H9 (cell line): ENCODE results near the gene NR3C2. TPM values are rescaled to one million over a fixed set of nuclear protein-coding genes. Genes with fewer than 3 reads are reported as not detected.
A peak's percentile ranks its signal among the peaks of the same experiment; 100 is the strongest.

Experiments
- DNase-seq: peaks from one replicate; pipeline ENCODE4 v3.0.0-alpha.2; 2017
- H2AFZ ChIP-seq: one replicate; pipeline ENCODE4 v1.6.1; 2013; ENCODE audit warnings: mild to moderate bottlenecking, low read length, control low read depth, moderate library complexity
- H2AK5ac ChIP-seq: 2 replicates; pipeline ENCODE4 v1.6.1; 2013; ENCODE audit warnings: low read length, control low read depth, mixed read lengths; ENCODE audit not compliant: insufficient read length
- H2BK120ac ChIP-seq: one replicate; pipeline ENCODE4 v1.6.1; 2013; ENCODE audit warnings: low read depth, mild to moderate bottlenecking, low read length, control low read depth, inconsistent platforms; ENCODE audit not compliant: poor library complexity, severe bottlenecking
- H2BK12ac ChIP-seq: 2 replicates; pipeline ENCODE4 v1.6.1; 2013; ENCODE audit warnings: low read length, control low read depth, mixed read lengths, low read depth; ENCODE audit not compliant: insufficient read length
- H2BK15ac ChIP-seq: 2 replicates; pipeline ENCODE4 v1.6.1; 2013; ENCODE audit warnings: low read depth, low read length, control low read depth
- H2BK20ac ChIP-seq: one replicate; pipeline ENCODE4 v1.6.1; 2013; ENCODE audit warnings: low read depth, mild to moderate bottlenecking, low read length, control low read depth, inconsistent platforms; ENCODE audit not compliant: poor library complexity, severe bottlenecking
- H2BK5ac ChIP-seq: 2 replicates; pipeline ENCODE4 v1.6.1; 2013; ENCODE audit warnings: low read length, control low read depth, mixed read lengths; ENCODE audit not compliant: insufficient read length
- H3K14ac ChIP-seq: 2 replicates; pipeline ENCODE4 v1.6.1; 2013; ENCODE audit warnings: low read length, control low read depth; ENCODE audit not compliant: insufficient read depth
- H3K18ac ChIP-seq: 2 replicates; pipeline ENCODE4 v1.6.1; 2013; ENCODE audit warnings: low read depth, mild to moderate bottlenecking, mixed read lengths, low read length, control low read depth; ENCODE audit not compliant: insufficient read length
- H3K23ac ChIP-seq: 2 replicates; pipeline ENCODE4 v1.6.1; 2013; ENCODE audit warnings: low read length, control low read depth, mixed read lengths, low read depth; ENCODE audit not compliant: insufficient read length
- H3K23me2 ChIP-seq: 2 replicates; pipeline ENCODE4 v1.6.1; 2013; ENCODE audit warnings: low read depth, mild to moderate bottlenecking, mixed read lengths, low read length, control low read depth; ENCODE audit not compliant: insufficient read length, poor library complexity, severe bottlenecking
- H3K27ac ChIP-seq: 2 replicates; pipeline ENCODE4 v1.5.1; 2013; ENCODE audit warnings: low read length, control low read depth, mixed read lengths, low read depth; ENCODE audit not compliant: insufficient read length
- H3K27me3 ChIP-seq: 2 replicates; pipeline ENCODE4 v1.6.1; 2013; ENCODE audit warnings: low read length, control low read depth, inconsistent platforms; ENCODE audit not compliant: insufficient read depth
- H3K4ac ChIP-seq: 2 replicates; pipeline ENCODE4 v1.6.1; 2013; ENCODE audit warnings: low read depth, mild to moderate bottlenecking, control low read depth, inconsistent platforms, low read length, moderate library complexity
- H3K4me1 ChIP-seq: 2 replicates; pipeline ENCODE4 v1.6.1; 2013; ENCODE audit warnings: low read length, control low read depth, inconsistent platforms; ENCODE audit not compliant: insufficient read depth
- H3K4me2 ChIP-seq: 2 replicates; pipeline ENCODE4 v1.6.1; 2013; ENCODE audit warnings: low read length, control low read depth, mixed read lengths; ENCODE audit not compliant: insufficient read length, insufficient read depth
- H3K56ac ChIP-seq: 2 replicates; pipeline ENCODE4 v1.6.1; 2013; ENCODE audit warnings: low read depth, mild to moderate bottlenecking, mixed read lengths, low read length, control low read depth; ENCODE audit not compliant: insufficient read length
- H3K79me1 ChIP-seq: 2 replicates; pipeline ENCODE4 v1.6.1; 2013; ENCODE audit warnings: low read depth, mild to moderate bottlenecking, moderate library complexity, low read length, control low read depth, inconsistent platforms; ENCODE audit not compliant: insufficient read depth, poor library complexity, severe bottlenecking
- H3K79me2 ChIP-seq: 2 replicates; pipeline ENCODE4 v1.6.1; 2013; ENCODE audit warnings: low read length, control low read depth, inconsistent platforms; ENCODE audit not compliant: insufficient read depth
- H3K9ac ChIP-seq: 2 replicates; pipeline ENCODE4 v1.6.1; 2013; ENCODE audit warnings: low read length, control low read depth, mixed read lengths; ENCODE audit not compliant: insufficient read length; ENCODE audit errors: extremely low read depth
- H3K9me3 ChIP-seq: one replicate; pipeline ENCODE4 v1.6.1; 2013; ENCODE audit warnings: low read depth, low read length, inconsistent platforms; ENCODE audit not compliant: control insufficient read depth
- H3T11ph ChIP-seq: one replicate; pipeline ENCODE4 v1.6.1; 2013; ENCODE audit warnings: mild to moderate bottlenecking, low read length, control low read depth, inconsistent platforms
- H4K20me1 ChIP-seq: one replicate; pipeline ENCODE4 v1.6.1; 2013; ENCODE audit not compliant: control insufficient read depth, insufficient read length, insufficient read depth
- H4K5ac ChIP-seq: 2 replicates; pipeline ENCODE4 v1.6.1; 2013; ENCODE audit warnings: low read depth, mild to moderate bottlenecking, mixed read lengths, low read length, control low read depth; ENCODE audit not compliant: insufficient read length
- H4K8ac ChIP-seq: replicated peaks from 2 replicates; pipeline ENCODE4 v1.6.1; 2013; ENCODE audit warnings: low read length, control low read depth, mixed read lengths, low read depth; ENCODE audit not compliant: insufficient read length
- H4K91ac ChIP-seq: 2 replicates; pipeline ENCODE4 v1.6.1; 2013; ENCODE audit warnings: low read depth, mild to moderate bottlenecking, moderate library complexity, mixed read lengths, low read length, control low read depth; ENCODE audit not compliant: insufficient read length
- H3K27ac Mint-ChIP-seq, 3 experiments: 2 replicates in 2 of 3; 3 replicates in 1 of 3; pipeline ENCODE4 v1.8.0; 2020 to 2021; ENCODE audit warnings: mixed read lengths in 3 of 3, mild to moderate bottlenecking in 1 of 3, moderate library complexity in 1 of 3
- H3K27me3 Mint-ChIP-seq: 2 replicates; pipeline ENCODE4 v1.8.0; 2021; ENCODE audit warnings: low read depth, mild to moderate bottlenecking, moderate library complexity, mixed read lengths
- H3K36me3 Mint-ChIP-seq, 3 experiments: 2 replicates in 2 of 3; 3 replicates in 1 of 3; pipeline ENCODE4 v1.8.0; 2020 to 2021; ENCODE audit warnings: low read depth in 3 of 3, mixed read lengths in 3 of 3; ENCODE audit not compliant: insufficient read depth in 1 of 3
- H3K4me1 Mint-ChIP-seq, 2 experiments: 2 replicates each; pipeline ENCODE4 v1.8.0; 2020; ENCODE audit warnings: mixed read lengths in 2 of 2
- H3K4me3 Mint-ChIP-seq, 2 experiments: 2 replicates in 1 of 2; 3 replicates in 1 of 2; pipeline ENCODE4 v1.8.0; 2020 to 2021; ENCODE audit warnings: mild to moderate bottlenecking in 2 of 2, mixed read lengths in 2 of 2, moderate library complexity in 1 of 2
- H3K9me3 Mint-ChIP-seq, 2 experiments: 2 replicates in 1 of 2; 3 replicates in 1 of 2; pipeline ENCODE4 v1.8.0; 2020; ENCODE audit warnings: mild to moderate bottlenecking in 2 of 2, mixed read lengths in 2 of 2, moderate library complexity in 1 of 2
- WGBS: extraction: QIAGEN DNeasy Blood & Tissue Kit; methylation state at CpG from one replicate; pipeline ENCODE4 v1.1.7; 2013; ENCODE audit warnings: missing lambda C conversion rate, low lambda C conversion rate, mixed read lengths; ENCODE audit not compliant: insufficient read length; ENCODE audit errors: extremely low coverage; 5-methylcytosine and 5-hydroxymethylcytosine counted together
- total RNA-seq: library from RNA; stranded (reverse); gene quantifications from 2 replicates; pipeline ENCODE4 v1.2.1, GENCODE V29; 2021
- TF ChIP-seq, protein P1 (sequence below): fragments of 200-600 bp; sonication (generic); conservative IDR thresholded peaks from 3 replicates; pipeline ENCODE4 v1.8.0; 2021; ENCODE audit warnings: antibody characterized with exemption, mild to moderate bottlenecking

NR3C2 gene
- total RNA-seq, 1 experiment from 2014 or later: 1.4 TPM

DNA sequence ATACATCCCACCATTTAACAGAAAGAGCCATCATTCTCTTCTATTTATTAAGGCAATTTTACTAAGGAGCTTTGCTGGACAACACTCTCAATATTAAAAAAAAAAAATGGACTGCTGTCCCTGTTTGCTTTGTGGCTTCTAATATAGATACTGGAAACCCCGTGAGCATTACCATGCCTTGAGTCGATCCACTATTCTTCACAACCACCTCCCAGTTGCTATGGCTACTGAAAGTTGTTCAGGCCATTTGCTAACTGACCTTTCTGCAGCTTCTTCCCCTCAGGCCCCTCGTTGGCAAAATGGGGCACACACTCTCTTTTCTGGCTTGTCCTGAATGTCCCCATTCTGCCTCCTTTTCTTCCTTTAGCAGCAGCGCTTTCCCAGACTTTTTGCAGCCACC lies 340.4 kb downstream of the NR3C2 start:
- H3K4me2 ChIP-seq: no peak overlapping the region
- no peak overlapping the region for H3T11ph ChIP-seq
- no peak overlapping the region for H2BK5ac ChIP-seq
- no peak overlapping the region for H2AK5ac ChIP-seq
- H3K79me2 ChIP-seq: no peaks in the 10 kb centered on the region
- peaks cover 8% of the 10 kb centered on the region; the same call in 1 of the 2 replicates for H3K4me1 ChIP-seq
- H3K4me1 Mint-ChIP-seq: peaks cover 19 to 21% of the 10 kb centered on the region in 2 experiments
- peaks cover 0 to 5% (median 4%) of the 10 kb centered on the region in 3 experiments; a peak in 4 of 7 replicates for H3K36me3 Mint-ChIP-seq
- H4K20me1 ChIP-seq: no peaks in the 10 kb centered on the region
- H3K4ac ChIP-seq: no peak overlapping the region
- H3K27ac Mint-ChIP-seq: 0 out of 7 replicates have a peak overlapping the region, but pooled peaks of 1 of the 3 experiments have one; percentile 65
- H3K79me1 ChIP-seq: no peaks in the 10 kb centered on the region
- whole genome bisulfite sequencing: no CpG with 5 or more reads among the region's 4 CpGs
- no peak overlapping the region for H3K4me3 Mint-ChIP-seq
- no peak overlapping the region for H3K9ac ChIP-seq
- no peak overlapping the region for H2BK120ac ChIP-seq
- no peaks in the 10 kb centered on the region for H3K27me3 Mint-ChIP-seq
- TF ChIP-seq, protein P1, sequence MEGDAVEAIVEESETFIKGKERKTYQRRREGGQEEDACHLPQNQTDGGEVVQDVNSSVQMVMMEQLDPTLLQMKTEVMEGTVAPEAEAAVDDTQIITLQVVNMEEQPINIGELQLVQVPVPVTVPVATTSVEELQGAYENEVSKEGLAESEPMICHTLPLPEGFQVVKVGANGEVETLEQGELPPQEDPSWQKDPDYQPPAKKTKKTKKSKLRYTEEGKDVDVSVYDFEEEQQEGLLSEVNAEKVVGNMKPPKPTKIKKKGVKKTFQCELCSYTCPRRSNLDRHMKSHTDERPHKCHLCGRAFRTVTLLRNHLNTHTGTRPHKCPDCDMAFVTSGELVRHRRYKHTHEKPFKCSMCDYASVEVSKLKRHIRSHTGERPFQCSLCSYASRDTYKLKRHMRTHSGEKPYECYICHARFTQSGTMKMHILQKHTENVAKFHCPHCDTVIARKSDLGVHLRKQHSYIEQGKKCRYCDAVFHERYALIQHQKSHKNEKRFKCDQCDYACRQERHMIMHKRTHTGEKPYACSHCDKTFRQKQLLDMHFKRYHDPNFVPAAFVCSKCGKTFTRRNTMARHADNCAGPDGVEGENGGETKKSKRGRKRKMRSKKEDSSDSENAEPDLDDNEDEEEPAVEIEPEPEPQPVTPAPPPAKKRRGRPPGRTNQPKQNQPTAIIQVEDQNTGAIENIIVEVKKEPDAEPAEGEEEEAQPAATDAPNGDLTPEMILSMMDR: no peak
- DNase-seq: no peak
- H2BK20ac ChIP-seq: no peak overlapping the region
- no peak overlapping the region for H4K8ac ChIP-seq
- no peak overlapping the region for H3K23ac ChIP-seq
- no peak overlapping the region for H3K18ac ChIP-seq
- no peak overlapping the region for H2BK15ac ChIP-seq
- no peak overlapping the region for H4K91ac ChIP-seq
- H4K5ac ChIP-seq: no peak overlapping the region
- H3K23me2 ChIP-seq: no peaks in the 10 kb centered on the region
- H3K27me3 ChIP-seq: no peaks in the 10 kb centered on the region
- peaks cover 10 to 11% of the 10 kb centered on the region in 2 experiments for H3K9me3 Mint-ChIP-seq
- H3K14ac ChIP-seq: no peak overlapping the region
- no peak overlapping the region for H2BK12ac ChIP-seq
- no peaks in the 10 kb centered on the region for H3K9me3 ChIP-seq
- H3K56ac ChIP-seq: no peak overlapping the region
- no peak overlapping the region for H2AFZ ChIP-seq
- no peak overlapping the region for H3K27ac ChIP-seq
